ENCODE results near the gene KCNK4. TPM values are rescaled to one million over a fixed set of nuclear protein-coding genes. Genes with fewer than 3 reads are reported as not detected.

Gene KCNK4
- polyA plus RNA-seq, 3 donors, result not detected

GRCh38 chr11:64338716-64339115 is 47.6 kb downstream of the KCNK4 start:
- intact Hi-C loops (cut with micrococcal nuclease), result no loop called here
- H3K36me3 Mint-ChIP-seq, result peaks cover 20 to 26% of the 10 kb centered on the region in 2 donors
- H3K27ac ChIP-seq (ENCODE audit: low read depth in 1 of 2, low read length in 2 of 2), result peak overlapping the region in 1 of 2 donors; percentile 90
- no peaks in the 10 kb centered on the region for H3K9me3 Mint-ChIP-seq
- H3K27me3 ChIP-seq (ENCODE audit: control insufficient read depth in 2 of 2, insufficient read depth in 2 of 2, low read length in 2 of 2), result no peaks in the 10 kb centered on the region
- H3K36me3 ChIP-seq (replicated peaks in 1 of 2; ENCODE audit: control insufficient read depth in 1 of 2, insufficient read depth in 2 of 2, low read length in 2 of 2), result peaks cover 8 to 9% of the 10 kb centered on the region in 2 donors
- no peak overlapping the region for H3K4me3 Mint-ChIP-seq
- peak overlapping the region in 1 of 3 experiments; percentile 93 for H3K4me3 ChIP-seq (replicated peaks in 1 of 3; ENCODE audit: low read depth in 2 of 3, low read length in 3 of 3)
- H3K9me3 ChIP-seq (replicated peaks in 1 of 2; ENCODE audit: control insufficient read depth in 1 of 2, insufficient read depth in 1 of 2, low read length in 2 of 2), result no peaks in the 10 kb centered on the region
- WGBS (ENCODE audit: insufficient coverage), result 100% methylated on average over 1 of the region's 8 CpGs
- H3K4me2 ChIP-seq (replicated peaks; ENCODE audit: extremely low read depth, low read length, poor library complexity, severe bottlenecking), result no peak overlapping the region
- H3K9ac ChIP-seq (ENCODE audit: insufficient read depth, low read length, poor library complexity, severe bottlenecking), result no peak overlapping the region
- peak overlapping the region; percentile 41 to 98 (median 92) for H3K27ac Mint-ChIP-seq
- no peak for TF ChIP-seq CTCF (IDR thresholded peaks at IDR 0.05)
- DNase-seq, result peak in 1 of 3 donors; percentile 36
- no peak overlapping the region for H2AFZ ChIP-seq (ENCODE audit: insufficient read depth, low read depth, low read length, poor library complexity, severe bottlenecking)
- peaks cover 47 to 62% of the 10 kb centered on the region in 2 donors for H3K4me1 ChIP-seq (ENCODE audit: control insufficient read depth in 1 of 2, insufficient read depth in 2 of 2, low read length in 2 of 2)
- peaks cover 50% of the 10 kb centered on the region for H3K4me1 Mint-ChIP-seq
- H3K27me3 Mint-ChIP-seq (ENCODE audit: low read depth in 3 of 3), result no peaks in the 10 kb centered on the region
- H3K79me2 ChIP-seq (ENCODE audit: insufficient read depth, low read length), result peaks cover 35% of the 10 kb centered on the region
- peaks cover 32% of the 10 kb centered on the region for H4K20me1 ChIP-seq (ENCODE audit: insufficient read depth, low read length)

- peaks cover 40% of the 10 kb centered on the region for H3K79me2 ChIP-seq (ENCODE audit: insufficient read depth, low read length)
- Mint-ChIP-seq H3K36me3 (peaks cover 20 to 30% of the 10 kb centered on the region in 2 donors), H3K4me1 (peaks cover 50% of the 10 kb centered on the region), H3K4me3 (peak overlapping the region; percentile 85 to 90), H3K9me3 (no peaks in the 10 kb centered on the region), H3K27ac (peak overlapping the region; percentile 81 to 98 (median 94)), H3K27me3 (ENCODE audit: low read depth in 3 of 3) (no peaks in the 10 kb centered on the region)
- 71% methylated on average over 1 of the region's 4 CpGs for WGBS (ENCODE audit: insufficient coverage)
- DNase-seq, result no peak
- H4K20me1 ChIP-seq (ENCODE audit: insufficient read depth, low read length), result peaks cover 38% of the 10 kb centered on the region
- intact Hi-C loops (cut with micrococcal nuclease), result no loop called here
- H3K9me3 ChIP-seq (replicated peaks in 1 of 2; ENCODE audit: control insufficient read depth in 1 of 2, insufficient read depth in 1 of 2, low read length in 2 of 2), result no peaks in the 10 kb centered on the region
- no peak for TF ChIP-seq CTCF (IDR thresholded peaks at IDR 0.05)
- peaks cover 13 to 14% of the 10 kb centered on the region in 2 donors for H3K36me3 ChIP-seq (replicated peaks in 1 of 2; ENCODE audit: control insufficient read depth in 1 of 2, insufficient read depth in 2 of 2, low read length in 2 of 2)
- H3K4me3 ChIP-seq (replicated peaks in 1 of 3; ENCODE audit: low read depth in 2 of 3, low read length in 3 of 3), result peak overlapping the region in 1 of 3 experiments; percentile 93
- H3K4me2 ChIP-seq (replicated peaks; ENCODE audit: extremely low read depth, low read length, poor library complexity, severe bottlenecking), result peak overlapping the region; percentile 87
- peaks cover 47 to 60% of the 10 kb centered on the region in 2 donors for H3K4me1 ChIP-seq (ENCODE audit: control insufficient read depth in 1 of 2, insufficient read depth in 2 of 2, low read length in 2 of 2)
- no peaks in the 10 kb centered on the region for H3K27me3 ChIP-seq (ENCODE audit: control insufficient read depth in 2 of 2, insufficient read depth in 2 of 2, low read length in 2 of 2)
- peak overlapping the region; percentile 82 for H3K9ac ChIP-seq (ENCODE audit: insufficient read depth, low read length, poor library complexity, severe bottlenecking)
- H2AFZ ChIP-seq (ENCODE audit: insufficient read depth, low read depth, low read length, poor library complexity, severe bottlenecking), result peak overlapping the region; percentile 68
- H3K27ac ChIP-seq (ENCODE audit: low read depth in 1 of 2, low read length in 2 of 2), result peak overlapping the region; percentile 79 to 90
Observed at GRCh38 chr11:64339286-64339685, 48.2 kb downstream of the KCNK4 start.
